ENCODE data around the gene ZSCAN5A.

DNA sequence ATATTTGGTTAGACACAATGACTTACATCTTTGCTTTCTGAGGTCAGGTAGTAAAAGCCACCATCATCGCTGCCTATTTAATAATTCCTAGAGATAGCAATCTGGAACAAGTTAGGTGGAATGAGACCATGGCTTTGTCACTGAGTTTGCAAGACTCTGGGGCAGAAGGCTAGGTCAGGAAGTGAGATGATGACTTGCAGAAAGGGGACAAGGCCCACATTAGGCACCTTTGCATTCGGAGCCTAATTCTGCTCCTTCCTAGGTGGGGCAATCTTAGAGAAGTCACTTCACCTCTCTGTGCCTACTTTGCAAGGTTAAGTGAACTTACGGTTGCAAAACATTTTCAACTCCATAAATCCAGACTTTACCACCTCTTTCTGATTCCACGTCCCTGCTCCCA is 31.8 kb downstream of the ZSCAN5A start:
- TF ChIP-seq, protein P1, sequence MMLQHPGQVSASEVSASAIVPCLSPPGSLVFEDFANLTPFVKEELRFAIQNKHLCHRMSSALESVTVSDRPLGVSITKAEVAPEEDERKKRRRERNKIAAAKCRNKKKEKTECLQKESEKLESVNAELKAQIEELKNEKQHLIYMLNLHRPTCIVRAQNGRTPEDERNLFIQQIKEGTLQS (CRISPR knock-in tag; IDR thresholded peaks at IDR 0.05) = no peak
- TF ChIP-seq ZNF678 (CRISPR knock-in tag; IDR thresholded peaks at IDR 0.05) = no peak
- no peak for TF ChIP-seq HNF4A (CRISPR knock-in tag; IDR thresholded peaks at IDR 0.05)
- no peak for TF ChIP-seq DPF2 (CRISPR knock-in tag; IDR thresholded peaks at IDR 0.05; ENCODE audit: borderline replicate concordance, low read depth)
- no peak for TF ChIP-seq POLR2A (IDR thresholded peaks at IDR 0.05; ENCODE audit: insufficient read depth in 1 of 2, low read depth in 2 of 2, low read length in 2 of 2)
- TF ChIP-seq SMC3 (IDR thresholded peaks at IDR 0.05; ENCODE audit: low read length) = no peak
- TF ChIP-seq TCF7 (IDR thresholded peaks at IDR 0.05; ENCODE audit: low read depth) = no peak
- no peak for TF ChIP-seq GFI1 (CRISPR knock-in tag; IDR thresholded peaks at IDR 0.05; ENCODE audit: borderline replicate concordance)
- TF ChIP-seq RFXAP (CRISPR knock-in tag; IDR thresholded peaks at IDR 0.05; ENCODE audit: borderline replicate concordance) = no peak
- TF ChIP-seq TBP (CRISPR knock-in tag; IDR thresholded peaks at IDR 0.05) = no peak
- TF ChIP-seq MYC (CRISPR knock-in tag; IDR thresholded peaks at IDR 0.05; ENCODE audit: borderline replicate concordance) = no peak
- no peak for TF ChIP-seq RBM39 (IDR thresholded peaks at IDR 0.05; ENCODE audit: low read depth, low read length, poor library complexity, severe bottlenecking)
- TF ChIP-seq, protein P2, sequence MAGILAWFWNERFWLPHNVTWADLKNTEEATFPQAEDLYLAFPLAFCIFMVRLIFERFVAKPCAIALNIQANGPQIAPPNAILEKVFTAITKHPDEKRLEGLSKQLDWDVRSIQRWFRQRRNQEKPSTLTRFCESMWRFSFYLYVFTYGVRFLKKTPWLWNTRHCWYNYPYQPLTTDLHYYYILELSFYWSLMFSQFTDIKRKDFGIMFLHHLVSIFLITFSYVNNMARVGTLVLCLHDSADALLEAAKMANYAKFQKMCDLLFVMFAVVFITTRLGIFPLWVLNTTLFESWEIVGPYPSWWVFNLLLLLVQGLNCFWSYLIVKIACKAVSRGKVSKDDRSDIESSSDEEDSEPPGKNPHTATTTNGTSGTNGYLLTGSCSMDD (CRISPR knock-in tag; IDR thresholded peaks at IDR 0.05) = no peak
- TF ChIP-seq FLYWCH1 (CRISPR knock-in tag; IDR thresholded peaks at IDR 0.05) = no peak

Data from HepG2 (cell line).